ENCODE results near the gene C19orf85. TPM values are rescaled to one million over a fixed set of nuclear protein-coding genes. Genes with fewer than 3 reads are reported as not detected.

C19orf85 gene
- total RNA-seq, 4 donors from 2014 or later, result not detected

DNA sequence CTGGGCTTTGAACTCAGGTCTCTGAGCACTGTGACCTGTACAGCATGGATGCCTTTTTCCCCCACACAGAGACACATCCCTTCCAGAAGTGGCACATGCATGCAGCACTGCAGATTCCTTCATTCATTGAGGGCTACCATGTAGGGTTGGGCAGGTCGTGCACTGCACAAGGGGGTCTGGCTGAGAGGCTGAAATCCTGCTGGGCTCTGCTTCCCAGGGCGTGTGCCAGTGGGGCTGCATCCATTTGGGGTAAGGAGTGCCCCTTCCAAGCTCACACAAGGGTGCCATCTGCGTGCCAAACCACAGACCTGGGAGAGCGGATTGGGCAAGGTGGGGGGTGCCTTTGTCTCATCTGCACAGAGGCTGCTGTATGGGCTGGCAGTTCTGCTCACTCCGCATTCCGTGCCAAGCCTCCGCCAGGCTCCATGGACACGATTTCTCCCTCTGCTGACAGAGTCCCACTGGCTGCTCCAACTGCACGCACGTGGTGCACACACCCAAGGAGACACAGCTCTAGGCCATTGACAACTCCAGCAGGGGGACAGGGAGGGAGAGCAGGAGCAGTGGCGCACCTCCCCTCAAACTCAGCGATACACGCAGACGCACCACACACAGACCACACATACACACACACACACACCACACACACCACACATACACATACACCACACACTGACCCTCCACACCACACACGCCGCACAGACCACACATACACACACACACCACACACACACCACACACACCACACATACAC, 17.0 kb downstream of the C19orf85 start:
- intact Hi-C loops (cut with DNase I; ENCODE audit: low total_unique reads), result no loop called here
- WGBS, 2 donors, result 10 to 13% methylated on average over 16 of the region's 16 CpGs
- H3K4me3 ChIP-seq (ENCODE audit: low read depth, poor library complexity, severe bottlenecking), result no peak overlapping the region
- no peak for TF ChIP-seq POLR2A (IDR thresholded peaks at IDR 0.05)
- TF ChIP-seq, protein P1, sequence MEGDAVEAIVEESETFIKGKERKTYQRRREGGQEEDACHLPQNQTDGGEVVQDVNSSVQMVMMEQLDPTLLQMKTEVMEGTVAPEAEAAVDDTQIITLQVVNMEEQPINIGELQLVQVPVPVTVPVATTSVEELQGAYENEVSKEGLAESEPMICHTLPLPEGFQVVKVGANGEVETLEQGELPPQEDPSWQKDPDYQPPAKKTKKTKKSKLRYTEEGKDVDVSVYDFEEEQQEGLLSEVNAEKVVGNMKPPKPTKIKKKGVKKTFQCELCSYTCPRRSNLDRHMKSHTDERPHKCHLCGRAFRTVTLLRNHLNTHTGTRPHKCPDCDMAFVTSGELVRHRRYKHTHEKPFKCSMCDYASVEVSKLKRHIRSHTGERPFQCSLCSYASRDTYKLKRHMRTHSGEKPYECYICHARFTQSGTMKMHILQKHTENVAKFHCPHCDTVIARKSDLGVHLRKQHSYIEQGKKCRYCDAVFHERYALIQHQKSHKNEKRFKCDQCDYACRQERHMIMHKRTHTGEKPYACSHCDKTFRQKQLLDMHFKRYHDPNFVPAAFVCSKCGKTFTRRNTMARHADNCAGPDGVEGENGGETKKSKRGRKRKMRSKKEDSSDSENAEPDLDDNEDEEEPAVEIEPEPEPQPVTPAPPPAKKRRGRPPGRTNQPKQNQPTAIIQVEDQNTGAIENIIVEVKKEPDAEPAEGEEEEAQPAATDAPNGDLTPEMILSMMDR (IDR thresholded peaks at IDR 0.05), result no peak
- peak in 1 of 2 donors; percentile 27 for DNase-seq (ENCODE audit: low spot score in 2 of 2)

DNA sequence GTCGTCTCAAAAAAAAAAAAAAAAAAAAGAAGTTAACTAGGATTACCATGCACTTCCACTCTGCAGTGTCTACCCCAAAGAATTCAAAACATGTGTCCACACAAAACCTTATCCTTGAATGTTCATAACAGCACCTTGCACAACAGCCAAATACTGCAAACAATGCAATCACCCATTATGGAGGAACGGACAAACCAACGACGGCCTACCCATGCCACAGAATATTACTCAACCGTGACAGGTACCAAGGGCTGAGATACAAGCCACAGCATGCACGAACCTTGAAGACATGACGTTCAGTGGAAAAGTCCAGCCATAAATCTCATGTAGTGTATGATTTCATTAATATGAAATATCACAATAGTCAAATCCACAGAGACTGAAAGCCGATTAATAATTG, 18.5 kb downstream of the C19orf85 start:
- 34 to 37% methylated on average over 8 of the region's 8 CpGs for WGBS, 2 donors
- intact Hi-C loops (cut with DNase I; ENCODE audit: low total_unique reads), result no loop called here
- no peak overlapping the region for H3K4me3 ChIP-seq (ENCODE audit: low read depth, poor library complexity, severe bottlenecking)
- no peak for DNase-seq (ENCODE audit: low spot score in 2 of 2)
- TF ChIP-seq, protein P1 (IDR thresholded peaks at IDR 0.05), result no peak
- no peak for TF ChIP-seq POLR2A (IDR thresholded peaks at IDR 0.05)

DNA sequence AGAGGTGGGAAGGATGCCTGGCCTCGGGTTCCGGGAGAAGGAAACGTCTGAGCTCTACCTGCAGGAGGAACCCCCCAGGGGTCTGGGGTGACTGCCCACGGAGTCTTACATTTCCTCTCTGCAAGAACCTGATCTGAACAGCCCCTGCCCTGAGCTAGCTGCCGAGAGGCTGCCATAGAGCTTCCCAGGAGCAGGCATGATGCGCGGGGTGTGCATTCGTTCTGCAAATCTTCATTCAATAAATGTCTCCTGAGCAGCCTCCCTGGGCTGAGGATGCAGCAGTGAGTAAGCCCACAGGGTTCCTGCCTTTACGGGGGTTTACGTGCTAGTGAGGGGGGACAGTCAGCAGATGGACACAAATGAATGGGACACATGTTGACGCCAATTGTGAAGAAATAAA, 19.9 kb downstream of the C19orf85 start:
- H3K4me3 ChIP-seq (ENCODE audit: low read depth, poor library complexity, severe bottlenecking), result no peak overlapping the region
- 35 to 47% methylated on average over 10 of the region's 11 CpGs for WGBS, 2 donors
- DNase-seq (ENCODE audit: low spot score in 2 of 2), result no peak
- intact Hi-C loops (cut with DNase I; ENCODE audit: low total_unique reads), result no loop called here
- TF ChIP-seq POLR2A (IDR thresholded peaks at IDR 0.05), result no peak
- TF ChIP-seq, protein P1 (IDR thresholded peaks at IDR 0.05), result no peak

DNA sequence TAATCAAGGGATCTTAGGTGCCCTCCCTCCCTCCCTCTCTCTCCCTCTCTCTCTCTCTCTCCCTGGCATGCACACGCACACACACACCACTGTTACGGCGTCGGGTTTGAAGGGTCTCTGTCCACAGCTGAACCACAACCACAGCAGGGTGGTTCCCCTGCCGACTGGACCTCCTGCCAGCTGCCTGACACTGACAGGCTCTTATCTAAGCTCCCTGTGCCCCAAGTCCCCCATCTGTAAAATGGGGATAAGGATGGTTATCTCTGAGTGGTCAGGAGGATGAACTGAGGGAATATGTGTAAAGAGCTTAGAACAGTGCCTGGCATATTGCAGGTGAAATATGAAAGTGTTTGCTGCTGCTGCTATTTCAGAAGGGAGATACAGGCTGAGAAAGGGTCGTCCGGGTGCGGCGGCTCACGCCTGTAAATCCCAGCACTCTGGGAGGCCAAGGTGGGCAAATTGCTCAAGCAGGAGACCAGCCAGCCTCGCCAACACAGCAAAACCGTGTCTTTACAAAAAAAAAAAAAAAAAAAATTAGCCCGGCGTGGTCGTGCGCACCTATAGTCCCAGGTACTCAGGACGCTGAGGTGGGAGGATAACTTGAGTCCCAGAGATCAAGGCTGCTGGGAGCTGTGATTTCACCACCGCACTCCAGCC, 20.6 kb downstream of the C19orf85 start:
- no peak overlapping the region for H3K4me3 ChIP-seq (ENCODE audit: low read depth, poor library complexity, severe bottlenecking)
- intact Hi-C loops (cut with DNase I; ENCODE audit: low total_unique reads), result no loop called here
- no peak for DNase-seq (ENCODE audit: low spot score in 2 of 2)
- WGBS, 2 donors, result 29 to 44% methylated on average over 18 of the region's 18 CpGs
- TF ChIP-seq POLR2A (IDR thresholded peaks at IDR 0.05), result no peak
- TF ChIP-seq, protein P1 (IDR thresholded peaks at IDR 0.05), result no peak

DNA sequence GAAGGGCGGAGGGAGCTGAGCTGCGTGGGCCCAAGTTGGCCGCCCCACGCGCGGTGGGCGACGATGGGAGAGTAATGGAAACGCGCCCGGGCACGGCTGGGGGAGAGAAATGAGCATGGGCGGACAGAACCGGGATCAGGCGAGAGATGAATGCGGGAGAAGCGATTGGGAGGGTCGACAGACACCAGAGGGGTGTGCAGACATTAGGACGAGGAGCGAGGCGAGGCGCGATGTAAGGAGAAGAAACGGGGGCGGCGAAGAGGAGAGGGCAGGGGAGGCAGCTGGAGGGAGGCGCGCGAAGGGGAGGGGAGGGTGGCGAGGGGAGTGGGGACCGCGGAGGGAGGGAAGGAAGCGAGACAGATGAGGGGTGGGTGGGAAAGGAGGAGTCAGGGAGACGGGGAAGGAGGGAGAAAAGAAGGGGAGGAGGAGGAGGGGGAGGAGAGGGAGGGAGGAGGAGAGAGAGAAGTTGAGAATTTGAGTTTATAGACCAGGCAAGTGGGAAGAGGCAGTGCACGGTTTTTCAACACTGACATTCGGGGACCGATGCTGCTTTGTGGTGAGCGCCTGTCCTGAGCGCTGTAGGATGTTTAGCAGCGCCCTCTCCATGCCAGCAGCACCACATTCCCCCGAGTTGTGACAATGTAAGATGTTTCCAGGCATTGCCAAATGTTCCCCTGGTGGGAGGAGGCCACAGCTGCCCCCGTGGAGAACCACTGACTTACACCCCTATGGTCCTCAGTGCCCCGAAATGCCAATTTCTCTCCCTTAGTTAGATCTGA, 21.3 kb downstream of the C19orf85 start, which contains the start of gene SHISA7:
Gene SHISA7 (minus strand): TSS at position 256 of the 779 bp plus-strand sequence. CDS start 437 bp downstream, outside the sequence.
- 1% methylated on average over 43 of the region's 43 CpGs for WGBS, 2 donors
- no peak within 1 kb of the TSS for H3K4me3 ChIP-seq (ENCODE audit: low read depth, poor library complexity, severe bottlenecking)
- intact Hi-C loops (cut with DNase I; ENCODE audit: low total_unique reads), result no loop called here
- no peak for TF ChIP-seq POLR2A (IDR thresholded peaks at IDR 0.05)
- TF ChIP-seq, protein P1 (IDR thresholded peaks at IDR 0.05), result no peak
- DNase-seq (ENCODE audit: low spot score in 2 of 2), result no peak
